ENCODE measurements around the gene SERF1A.
"Not testable (repeated sequence)": the region's sequence is repeated elsewhere in the genome, so short reads cannot be mapped to it uniquely, and the experiment has no call there.

SERF1A gene

DNA sequence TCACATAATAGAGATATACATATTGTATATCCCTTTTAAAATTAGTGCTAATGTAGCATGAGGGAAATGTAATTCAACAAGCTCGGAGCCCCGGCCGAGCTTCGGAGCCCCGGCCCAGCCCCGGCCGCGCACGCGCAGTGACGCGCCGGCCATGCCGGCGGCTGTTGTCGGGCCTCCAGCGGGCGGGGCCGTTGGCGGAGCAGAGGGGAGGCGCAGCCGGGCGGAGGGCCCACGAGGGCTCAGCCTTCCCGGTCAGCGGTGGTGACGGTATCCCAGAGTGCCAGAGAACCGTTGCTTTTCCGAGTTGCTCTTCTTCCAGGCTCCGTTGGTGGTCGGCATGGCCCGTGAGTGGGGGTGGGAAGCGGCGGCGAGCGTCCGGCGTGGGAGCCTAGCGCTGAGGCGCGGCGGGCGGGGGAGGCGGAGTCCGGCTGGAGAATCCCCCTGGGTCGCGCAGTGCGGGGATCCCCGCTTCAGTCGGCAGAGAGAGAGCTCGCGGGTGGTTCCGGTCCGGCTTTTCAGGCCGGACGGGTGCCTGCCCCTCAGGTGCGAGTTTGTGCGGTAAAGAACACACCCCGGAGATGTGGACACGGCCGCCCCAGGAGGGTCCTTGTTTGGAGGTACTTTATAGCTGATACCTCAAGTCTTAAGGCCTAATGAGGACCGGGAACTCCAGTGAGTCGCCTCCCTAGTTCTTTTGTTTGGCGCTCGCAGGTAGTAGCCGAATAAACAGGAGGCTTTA, at the start of gene SERF1A:
Gene SERF1A (plus strand): TSS at position 137 of the 739 bp plus-strand sequence. CDS start 201 bp downstream, at position 338.
- not testable (repeated sequence) for DNase-seq (ENCODE audit: low spot score)

DNA sequence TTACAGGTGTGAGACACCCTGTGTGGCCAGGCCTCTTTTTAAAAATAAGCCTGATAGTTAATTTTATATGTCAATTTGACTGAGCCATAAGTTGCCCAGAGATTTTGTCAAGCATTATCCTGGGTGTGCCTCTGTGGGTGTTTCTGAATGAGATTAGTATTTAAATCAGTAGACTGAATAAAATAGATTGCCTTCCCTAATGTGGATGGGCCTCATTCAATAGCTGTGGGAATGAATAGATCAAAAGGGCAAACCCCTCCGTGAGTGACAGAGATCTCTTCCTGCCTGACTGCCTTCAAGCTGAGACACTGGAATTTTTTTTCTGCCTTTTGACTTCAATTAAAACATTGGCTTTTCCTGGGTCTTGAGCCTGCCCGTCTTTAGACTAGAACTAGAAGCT, 33.7 kb upstream of the SERF1A start:
- DNase-seq (ENCODE audit: low spot score) = not testable (repeated sequence)

DNA sequence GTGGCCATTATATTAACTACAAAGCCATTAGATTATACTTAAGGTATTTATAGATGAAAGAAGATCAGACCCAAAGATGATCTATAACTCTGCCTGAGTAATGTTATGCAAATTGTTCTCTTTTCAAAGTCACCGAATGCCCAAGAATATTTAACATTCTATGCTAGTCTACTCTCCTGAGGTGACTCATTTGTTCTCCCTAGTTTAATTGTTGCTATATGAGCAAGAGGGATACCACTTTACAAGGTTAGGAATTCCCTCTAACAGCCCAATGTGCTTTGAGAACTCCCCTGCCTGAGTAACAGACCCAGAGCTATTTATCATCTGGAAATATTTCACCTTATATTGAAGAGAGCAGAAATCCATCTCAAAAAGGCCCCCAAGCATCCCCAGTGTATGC, 29.8 kb upstream of the SERF1A start:
- DNase-seq (ENCODE audit: low spot score) = not testable (repeated sequence)

DNA sequence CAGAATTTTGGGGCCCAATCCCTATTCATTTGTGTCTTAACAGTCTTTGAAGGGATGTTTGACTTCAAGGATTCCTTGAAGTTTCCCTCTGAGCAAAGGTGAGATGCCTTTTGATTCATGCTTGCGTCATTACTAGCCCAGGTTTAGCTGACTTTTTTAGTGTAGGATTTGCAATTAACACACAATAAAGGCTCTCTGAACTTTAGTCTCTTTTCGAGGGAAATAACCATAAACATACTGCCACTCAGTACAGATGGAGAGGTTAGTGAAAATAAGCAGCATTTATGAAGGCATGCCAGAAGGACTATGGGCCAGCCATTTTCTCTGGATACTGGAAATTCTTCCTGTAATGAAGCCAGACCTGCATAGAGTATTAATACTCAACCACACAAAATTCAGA, 4.4 kb upstream of the SERF1A start:
- DNase-seq (ENCODE audit: low spot score) = not testable (repeated sequence)

DNA sequence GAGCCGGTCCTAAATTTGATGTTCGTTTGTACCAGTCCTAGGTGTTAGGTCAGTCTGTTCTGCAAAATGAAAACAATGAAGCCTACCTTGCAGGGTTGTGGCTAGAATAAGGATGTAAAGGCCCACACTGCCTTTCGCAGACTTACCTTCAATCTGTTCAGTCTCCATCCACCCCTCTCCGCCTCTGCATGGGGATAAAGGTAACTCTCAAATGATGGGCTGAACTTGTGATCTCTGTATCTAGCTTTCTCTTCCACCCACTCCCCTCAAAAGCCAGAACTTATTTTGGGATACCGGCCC, 753 bp downstream of the SERF1A start:
- DNase-seq (ENCODE audit: low spot score) = not testable (repeated sequence)

DNA sequence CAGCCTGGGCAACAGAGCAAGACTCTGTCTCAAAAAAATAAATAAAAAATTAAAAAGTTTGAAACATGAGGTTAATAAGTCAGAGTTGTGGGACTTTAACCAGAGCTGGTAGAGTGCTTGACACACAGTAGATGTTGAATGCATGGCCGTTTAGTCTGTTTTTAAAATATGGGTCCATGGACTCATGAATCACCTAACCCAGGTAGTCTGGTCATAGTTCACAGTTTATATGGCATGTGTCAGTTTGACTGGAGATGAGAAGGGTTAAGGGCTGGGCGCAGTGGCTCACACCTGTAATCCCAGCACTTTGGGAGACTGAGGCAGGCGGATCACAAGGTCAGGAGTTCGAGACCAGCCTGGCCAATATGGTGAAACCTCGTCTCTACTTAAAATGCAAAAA, 6.2 kb downstream of the SERF1A start:
- DNase-seq (ENCODE audit: low spot score) = not testable (repeated sequence)

DNA sequence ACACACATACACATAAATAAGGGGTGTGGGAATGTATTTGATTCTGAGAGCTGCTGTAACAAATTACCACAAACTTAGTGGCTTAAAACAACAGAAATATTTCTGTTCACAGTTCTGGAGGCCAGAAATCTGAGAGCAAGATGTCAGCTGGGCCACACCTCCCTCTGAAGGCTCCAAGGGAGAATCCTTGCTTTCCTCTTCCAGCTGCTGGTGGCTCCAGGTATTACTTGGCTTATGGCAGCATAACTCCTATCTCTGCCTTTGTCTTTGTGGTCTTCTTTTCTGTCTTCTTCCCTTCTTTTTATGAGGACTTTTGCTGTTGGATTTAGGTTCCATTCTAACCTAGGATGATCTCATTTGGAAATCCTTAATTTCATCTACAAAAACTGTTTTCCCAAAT, 16.4 kb downstream of the SERF1A start:
- DNase-seq (ENCODE audit: low spot score) = not testable (repeated sequence)

DNA sequence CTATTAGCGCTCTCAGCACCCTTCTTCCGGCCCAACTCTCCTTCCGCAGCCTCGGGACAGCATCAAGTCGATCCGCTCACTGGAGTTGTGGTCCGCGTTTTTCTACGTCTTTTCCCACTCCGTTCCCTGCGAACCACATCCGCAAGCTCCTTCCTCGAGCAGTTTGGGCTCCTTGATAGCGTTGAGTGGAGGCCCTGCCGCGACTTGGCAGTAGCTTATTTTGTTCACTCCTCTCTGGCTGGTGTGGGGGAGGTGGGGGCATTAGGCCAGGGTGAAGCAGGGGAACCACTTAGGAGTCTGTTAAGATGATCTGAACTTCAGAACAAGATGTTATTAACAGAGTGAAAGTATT, 24.7 kb downstream of the SERF1A start:
- DNase-seq (ENCODE audit: low spot score) = not testable (repeated sequence)

DNA sequence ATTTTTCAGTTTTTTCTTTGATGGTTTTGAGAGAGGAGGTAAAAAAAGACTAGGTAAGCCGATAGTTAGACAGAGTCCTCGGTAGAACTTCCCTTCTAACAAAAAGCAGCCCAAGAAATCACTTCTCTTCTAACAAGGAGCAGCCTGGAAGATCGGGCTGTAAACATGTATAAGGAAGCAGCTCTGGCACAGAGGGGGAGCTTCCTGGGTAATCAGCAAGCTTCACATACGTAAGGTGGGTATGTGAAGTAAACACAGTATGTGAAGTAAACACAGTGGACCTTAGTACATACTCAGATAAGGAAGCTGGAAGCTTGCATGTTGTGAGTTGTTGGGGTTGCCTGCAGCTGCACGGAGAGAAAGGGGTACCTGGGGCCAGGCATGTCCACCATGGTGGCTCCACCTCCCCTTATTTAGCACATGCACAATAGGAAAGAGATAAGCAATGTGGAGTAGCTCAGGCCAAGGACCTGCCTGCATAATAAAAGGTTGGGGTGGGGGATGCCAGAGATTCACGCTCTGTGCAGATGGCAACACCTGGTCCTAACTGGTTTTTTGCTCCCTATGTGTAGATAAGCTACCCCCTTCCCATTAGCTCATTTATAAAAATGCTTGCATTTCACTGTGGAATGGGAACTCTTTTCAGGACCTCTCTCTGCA, 31.4 kb downstream of the SERF1A start:
- DNase-seq (ENCODE audit: low spot score) = not testable (repeated sequence)

DNA sequence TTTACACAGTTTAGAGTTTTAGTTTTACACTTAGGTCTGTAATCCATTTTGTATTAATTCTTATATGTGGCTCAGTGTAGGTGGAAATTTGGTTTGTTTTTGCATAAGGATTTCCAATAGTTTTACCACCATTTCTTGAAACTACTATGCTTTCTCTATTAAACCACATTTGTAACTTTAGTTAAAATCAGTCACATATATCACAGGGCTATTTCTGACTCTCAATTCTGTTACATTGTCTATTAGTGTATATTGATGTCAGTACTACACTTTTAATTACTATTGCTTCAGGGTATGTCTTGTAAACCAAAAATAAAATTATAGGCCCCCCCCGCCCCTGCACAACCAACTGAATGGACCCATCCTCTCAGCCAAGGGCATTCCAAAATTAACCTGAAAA, 32.1 kb downstream of the SERF1A start:
- not testable (repeated sequence) for DNase-seq (ENCODE audit: low spot score)

DNA sequence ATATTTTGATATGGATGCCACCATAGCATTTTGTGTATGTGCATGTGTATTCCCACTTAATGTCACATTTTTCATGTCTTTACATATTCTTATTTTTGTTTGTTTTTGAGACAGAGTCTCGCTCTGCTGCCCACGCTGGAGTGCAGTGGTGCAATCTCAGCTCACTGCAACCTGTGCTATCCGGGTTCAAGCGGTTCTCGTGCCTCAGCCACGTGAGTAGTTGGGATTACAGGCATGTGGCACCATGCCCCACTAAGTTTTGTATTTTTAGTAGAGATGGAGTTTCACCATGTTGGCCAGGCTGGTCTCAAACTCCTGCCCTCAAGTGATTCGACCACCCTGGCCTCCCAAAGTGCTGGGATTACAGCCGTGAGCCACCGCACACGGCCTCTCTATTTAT, 52.6 kb downstream of the SERF1A start:
- DNase-seq (ENCODE audit: low spot score) = not testable (repeated sequence)

Data from globus pallidus (tissue), 1 donor.